Lower leg skin (tissue), 4 donors: ENCODE results near the gene ART5. TPM values are rescaled to one million over a fixed set of nuclear protein-coding genes. Genes with fewer than 3 reads are reported as not detected.

Experiments
- DNase-seq, 2 donors: peaks; one replicate each; pipeline ENCODE4 v3.0.0-alpha.2; 2019; ENCODE audit warnings: low spot score in 2 of 2
- H3K4me3 ChIP-seq: fragments of 200-600 bp; sonication (generic); 2 replicates; pipeline ENCODE4 v1.5.1; 2017; ENCODE audit warnings: mild to moderate bottlenecking, low read depth; ENCODE audit not compliant: poor library complexity, severe bottlenecking
- POLR2A ChIP-seq, 2 donors: fragments of 450-650 bp; IDR thresholded peaks; one replicate each; pipeline ENCODE4 v1.6.1; 2016 to 2017; ENCODE audit warnings: antibody characterized with exemption in 2 of 2, mild to moderate bottlenecking in 1 of 2, moderate library complexity in 1 of 2
- WGBS, 2 donors: methylation state at CpG; one replicate each; pipeline ENCODE4 v1.1.5; 2018; 5-methylcytosine and 5-hydroxymethylcytosine counted together
- intact Hi-C: fragments of 100-400 bp; cut with DNase I; formaldehyde crosslinking; loops from one replicate; pipeline ENCODE4 v1.15.0; 2023; ENCODE audit warnings: low total_unique reads
- total RNA-seq, 4 donors: library from RNA; depleted of rRNA; stranded (reverse); fragments of >200 nt; gene quantifications; one replicate each; pipeline ENCODE4 v1.1.0, GENCODE V29; 2016
- TF ChIP-seq, protein P1 (sequence below), 3 donors: fragments of 450-650 bp; IDR thresholded peaks; one replicate each; pipeline ENCODE4 v1.5.1; 2016; ENCODE audit warnings: antibody characterized with exemption in 3 of 3, mild to moderate bottlenecking in 3 of 3, moderate library complexity in 2 of 3

Gene ART5, protein sequence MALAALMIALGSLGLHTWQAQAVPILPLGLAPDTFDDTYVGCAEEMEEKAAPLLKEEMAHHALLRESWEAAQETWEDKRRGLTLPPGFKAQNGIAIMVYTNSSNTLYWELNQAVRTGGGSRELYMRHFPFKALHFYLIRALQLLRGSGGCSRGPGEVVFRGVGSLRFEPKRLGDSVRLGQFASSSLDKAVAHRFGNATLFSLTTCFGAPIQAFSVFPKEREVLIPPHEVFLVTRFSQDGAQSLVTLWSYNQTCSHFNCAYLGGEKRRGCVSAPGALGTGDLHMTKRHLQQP
- total RNA-seq = 1 to 10 TPM in 3 of 4 donors, under 1 TPM in 1; 0.25 to 3.2 (median 2.5) TPM

GRCh38 chr11:3641701-3642070, at the start of gene ART5:
Gene ART5 (minus strand): TSS chr11:3641992. CDS start chr11:3641862, 130 bp downstream.
- TF ChIP-seq POLR2A (IDR thresholded peaks at IDR 0.05) = no peak
- TF ChIP-seq, protein P1, sequence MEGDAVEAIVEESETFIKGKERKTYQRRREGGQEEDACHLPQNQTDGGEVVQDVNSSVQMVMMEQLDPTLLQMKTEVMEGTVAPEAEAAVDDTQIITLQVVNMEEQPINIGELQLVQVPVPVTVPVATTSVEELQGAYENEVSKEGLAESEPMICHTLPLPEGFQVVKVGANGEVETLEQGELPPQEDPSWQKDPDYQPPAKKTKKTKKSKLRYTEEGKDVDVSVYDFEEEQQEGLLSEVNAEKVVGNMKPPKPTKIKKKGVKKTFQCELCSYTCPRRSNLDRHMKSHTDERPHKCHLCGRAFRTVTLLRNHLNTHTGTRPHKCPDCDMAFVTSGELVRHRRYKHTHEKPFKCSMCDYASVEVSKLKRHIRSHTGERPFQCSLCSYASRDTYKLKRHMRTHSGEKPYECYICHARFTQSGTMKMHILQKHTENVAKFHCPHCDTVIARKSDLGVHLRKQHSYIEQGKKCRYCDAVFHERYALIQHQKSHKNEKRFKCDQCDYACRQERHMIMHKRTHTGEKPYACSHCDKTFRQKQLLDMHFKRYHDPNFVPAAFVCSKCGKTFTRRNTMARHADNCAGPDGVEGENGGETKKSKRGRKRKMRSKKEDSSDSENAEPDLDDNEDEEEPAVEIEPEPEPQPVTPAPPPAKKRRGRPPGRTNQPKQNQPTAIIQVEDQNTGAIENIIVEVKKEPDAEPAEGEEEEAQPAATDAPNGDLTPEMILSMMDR (IDR thresholded peaks at IDR 0.05) = no peak
- intact Hi-C loops = no loop called here
- H3K4me3 ChIP-seq = peak within 1 kb of the TSS; percentile 31
- 30 to 39% methylated on average over 9 to 13 of the region's 21 CpGs for WGBS, 2 donors
- peak in 1 of 2 donors; percentile 20 for DNase-seq

DNA sequence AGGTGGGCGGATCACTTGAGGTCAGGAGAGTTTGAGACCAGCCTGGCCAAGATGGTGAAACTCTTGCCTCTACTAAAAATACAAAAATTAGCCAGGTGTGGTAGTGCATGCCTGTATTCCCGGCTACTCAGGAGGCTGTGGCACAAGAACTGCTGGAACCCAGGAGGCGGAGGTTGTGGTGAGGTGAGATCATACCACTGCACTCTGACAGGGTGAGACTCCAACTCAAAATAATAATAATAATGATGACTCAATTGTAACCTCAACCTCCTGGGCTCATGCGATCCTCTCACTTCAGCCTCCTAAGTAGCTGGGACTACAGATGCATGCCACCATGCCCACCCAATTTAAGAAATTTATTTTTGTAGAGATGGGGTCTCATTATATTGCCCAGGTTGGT, 45.0 kb upstream of the ART5 start:
- intact Hi-C loops = no loop called here
- no peak for TF ChIP-seq POLR2A (IDR thresholded peaks at IDR 0.05)
- TF ChIP-seq, protein P1 (IDR thresholded peaks at IDR 0.05) = no peak
- DNase-seq = no peak
- WGBS, 2 donors = 78 to 94% methylated on average over 4 of the region's 4 CpGs
- H3K4me3 ChIP-seq = no peak overlapping the region

- no peak overlapping the region for H3K4me3 ChIP-seq
- WGBS, 2 donors = 76 to 81% methylated on average over 7 of the region's 7 CpGs
- DNase-seq = no peak
- intact Hi-C loops = no loop called here
- TF ChIP-seq, protein P1 (IDR thresholded peaks at IDR 0.05) = no peak
- no peak for TF ChIP-seq POLR2A (IDR thresholded peaks at IDR 0.05)
Observed at GRCh38 chr11:3685923-3686322, 44.1 kb upstream of the ART5 start.

- H3K4me3 ChIP-seq = no peak overlapping the region
- intact Hi-C loops = no loop called here
- WGBS, 2 donors = 87% methylated on average over 2 of the region's 2 CpGs
- no peak for DNase-seq
- no peak for TF ChIP-seq POLR2A (IDR thresholded peaks at IDR 0.05)
- TF ChIP-seq, protein P1 (IDR thresholded peaks at IDR 0.05) = no peak
Observed at GRCh38 chr11:3684819-3685172, 43.0 kb upstream of the ART5 start.

DNA sequence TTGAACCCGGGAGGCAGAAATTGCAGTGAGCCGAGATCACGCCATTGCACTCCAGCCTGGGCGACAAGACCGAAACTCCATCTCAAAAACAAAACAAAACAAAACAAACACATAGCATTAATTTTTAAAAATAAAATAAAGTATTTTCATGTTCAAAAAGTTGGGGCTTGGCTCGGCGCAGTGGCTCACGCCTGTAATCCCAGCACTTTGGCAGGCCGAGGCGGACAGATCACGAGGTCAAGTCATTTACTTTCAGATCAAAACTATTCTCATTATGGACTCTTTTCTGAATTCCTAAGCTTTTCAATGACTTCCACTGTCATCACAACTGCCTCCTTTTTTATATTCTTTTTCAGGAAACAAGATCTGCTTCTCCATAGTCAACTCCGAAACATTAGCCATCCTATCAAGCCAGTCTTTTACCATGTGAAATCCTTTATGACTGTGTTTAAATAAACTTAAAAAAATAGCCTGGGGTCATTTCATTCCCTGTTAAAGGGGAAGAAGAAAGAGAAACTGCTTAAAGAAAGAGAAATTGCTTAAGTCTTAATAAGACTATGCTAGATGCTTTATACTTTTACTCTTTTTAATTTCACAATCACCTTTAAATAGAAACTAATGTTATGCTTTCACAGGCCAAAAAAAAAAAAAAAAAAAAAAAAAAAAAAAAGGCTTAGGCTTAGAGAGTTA, 42.5 kb upstream of the ART5 start:
- intact Hi-C loops = no loop called here
- no peak overlapping the region for H3K4me3 ChIP-seq
- WGBS, 2 donors = 93 to 94% methylated on average over 12 of the region's 12 CpGs
- no peak for TF ChIP-seq POLR2A (IDR thresholded peaks at IDR 0.05)
- TF ChIP-seq, protein P1 (IDR thresholded peaks at IDR 0.05) = no peak
- peak in 1 of 2 donors; percentile 62 for DNase-seq
